Esophagus squamous epithelium (tissue), 4 donors: ENCODE results near the gene SYT13.

ENCODE experiments used
- CTCF ChIP-seq, 6 experiments: fragments of 450-650 bp in 4 of 6; fragments of 200-600 bp in 2 of 6; sonication (generic) in 2 of 6; IDR thresholded peaks; one replicate each; pipeline ENCODE4 v1.5.1; 2016 to 2019; ENCODE audit warnings: antibody characterized with exemption in 6 of 6, mild to moderate bottlenecking in 4 of 6, moderate library complexity in 4 of 6
- POLR2A ChIP-seq, 4 donors: fragments of 450-650 bp; IDR thresholded peaks; one replicate each; pipeline ENCODE4 v1.6.1; 2017; ENCODE audit warnings: antibody characterized with exemption in 4 of 4, mild to moderate bottlenecking in 4 of 4, moderate library complexity in 3 of 4

- TF ChIP-seq CTCF (IDR thresholded peaks at IDR 0.05) (no peak), POLR2A (IDR thresholded peaks at IDR 0.05) (no peak)
These were observed 67.4 kb downstream of the SYT13 start for GRCh38 chr11:45218705-45219104.
